ENCODE data around the gene ZNF679. TPM values are rescaled to one million over a fixed set of nuclear protein-coding genes. Genes with fewer than 3 reads are reported as not detected.
A peak's percentile ranks its signal among the peaks of the same experiment; 100 is the strongest.
"Not testable (repeated sequence)": the region's sequence is repeated elsewhere in the genome, so short reads cannot be mapped to it uniquely, and the experiment has no call there.

ZNF679 gene
- total RNA-seq, 2 experiments from 2014 or later = not detected

- H3K36me3 Mint-ChIP-seq (ENCODE audit: low read depth) = peaks cover 21% of the 10 kb centered on the region
- TF ChIP-seq, protein P1, sequence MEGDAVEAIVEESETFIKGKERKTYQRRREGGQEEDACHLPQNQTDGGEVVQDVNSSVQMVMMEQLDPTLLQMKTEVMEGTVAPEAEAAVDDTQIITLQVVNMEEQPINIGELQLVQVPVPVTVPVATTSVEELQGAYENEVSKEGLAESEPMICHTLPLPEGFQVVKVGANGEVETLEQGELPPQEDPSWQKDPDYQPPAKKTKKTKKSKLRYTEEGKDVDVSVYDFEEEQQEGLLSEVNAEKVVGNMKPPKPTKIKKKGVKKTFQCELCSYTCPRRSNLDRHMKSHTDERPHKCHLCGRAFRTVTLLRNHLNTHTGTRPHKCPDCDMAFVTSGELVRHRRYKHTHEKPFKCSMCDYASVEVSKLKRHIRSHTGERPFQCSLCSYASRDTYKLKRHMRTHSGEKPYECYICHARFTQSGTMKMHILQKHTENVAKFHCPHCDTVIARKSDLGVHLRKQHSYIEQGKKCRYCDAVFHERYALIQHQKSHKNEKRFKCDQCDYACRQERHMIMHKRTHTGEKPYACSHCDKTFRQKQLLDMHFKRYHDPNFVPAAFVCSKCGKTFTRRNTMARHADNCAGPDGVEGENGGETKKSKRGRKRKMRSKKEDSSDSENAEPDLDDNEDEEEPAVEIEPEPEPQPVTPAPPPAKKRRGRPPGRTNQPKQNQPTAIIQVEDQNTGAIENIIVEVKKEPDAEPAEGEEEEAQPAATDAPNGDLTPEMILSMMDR (IDR thresholded peaks at IDR 0.05) = no peak
- H3K9me3 Mint-ChIP-seq = peaks cover 3% of the 10 kb centered on the region
- H3K27ac Mint-ChIP-seq = no peak overlapping the region
- DNase-seq = no peak
- CTCF ChIA-PET = no interaction called here
- peaks cover 28% of the 10 kb centered on the region for H3K4me1 Mint-ChIP-seq (ENCODE audit: low read depth)
- no peak for ATAC-seq
- no peaks in the 10 kb centered on the region for H3K27me3 Mint-ChIP-seq
- intact Hi-C loops (cut with micrococcal nuclease) = no loop called here
- H3K4me3 Mint-ChIP-seq = no peak overlapping the region
- POLR2A ChIA-PET = no interaction called here
Observed at GRCh38 chr7:64310426-64310825, 82.2 kb downstream of the ZNF679 start.

- ATAC-seq (no peak), DNase-seq (peak; percentile 27)
- Mint-ChIP-seq H3K4me3 (peak overlapping the region; percentile 97), H3K4me1 (ENCODE audit: low read depth) (peaks cover 33% of the 10 kb centered on the region), H3K27me3 (no peaks in the 10 kb centered on the region), H3K9me3 (peaks cover 2% of the 10 kb centered on the region), H3K27ac (peak overlapping the region; percentile 99), H3K36me3 (ENCODE audit: low read depth) (peaks cover 33% of the 10 kb centered on the region)
- CTCF ChIA-PET = no interaction called here
- TF ChIP-seq, protein P1 (IDR thresholded peaks at IDR 0.05) = no peak
- POLR2A ChIA-PET = no interaction called here
- intact Hi-C loops (cut with micrococcal nuclease) = no loop called here
Observed at GRCh38 chr7:64312826-64313225, 84.6 kb downstream of the ZNF679 start.

DNA sequence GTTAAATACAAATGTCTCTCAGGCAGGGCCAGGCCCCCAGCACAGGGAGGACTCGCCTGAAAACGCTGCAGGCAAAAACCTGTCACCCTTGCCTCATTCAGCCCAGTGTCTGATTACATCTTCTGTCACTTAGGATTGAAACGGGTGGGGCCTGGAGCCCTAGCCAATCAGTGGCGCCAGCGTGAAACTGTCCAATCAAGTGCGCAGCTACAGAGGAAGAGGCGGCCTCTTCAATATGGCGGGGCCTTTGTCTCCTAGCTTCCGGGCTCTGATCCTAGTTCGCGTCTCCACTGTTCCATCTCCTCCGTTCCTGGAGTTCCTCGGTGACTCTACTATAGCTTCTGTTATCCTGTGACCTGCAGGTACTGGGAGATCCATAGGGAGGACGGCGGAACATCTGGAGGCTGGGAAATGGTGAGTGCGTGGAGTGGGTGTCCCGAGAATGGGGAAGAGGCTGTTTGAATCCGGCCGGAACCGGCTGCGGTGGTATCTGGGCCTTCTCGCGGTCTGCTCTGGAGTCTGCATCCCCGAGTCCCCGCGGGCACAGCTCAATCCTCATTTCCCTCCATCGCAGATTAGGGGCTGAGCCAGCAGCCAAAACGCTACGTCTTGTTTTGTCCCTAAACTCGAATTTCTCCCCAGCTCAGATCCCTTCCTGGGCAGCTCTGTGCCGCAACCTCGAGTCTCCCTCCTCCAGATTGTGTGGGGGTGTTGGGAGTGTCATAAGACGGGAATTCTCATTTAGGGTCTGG is 85.6 kb downstream of the ZNF679 start, which contains the start of gene ZNF736:
ZNF736 (plus strand) TSS at position 222 of the 752 bp plus-strand sequence; CDS start at position 412, 190 bp downstream.
- H3K27me3 Mint-ChIP-seq = no peaks in the 10 kb centered on the region
- peak within 1 kb of the TSS; percentile 97 for H3K4me3 Mint-ChIP-seq
- ATAC-seq = peak; percentile 100
- peak; percentile 95 for DNase-seq
- CTCF ChIA-PET = interaction anchor here (1.0 kb wide), 1 partner anchor 11 kb away, joined by 4 read pairs; no protein-coding TSS in a partner anchor
- TF ChIP-seq, protein P1 (IDR thresholded peaks at IDR 0.05) = no peak
- H3K9me3 Mint-ChIP-seq = peaks cover 2% of the 10 kb centered on the region
- peaks cover 31% of the 10 kb centered on the region for H3K4me1 Mint-ChIP-seq (ENCODE audit: low read depth)
- peak within 1 kb of the TSS; percentile 99 for H3K27ac Mint-ChIP-seq
- intact Hi-C loops (cut with micrococcal nuclease) = no loop called here
- POLR2A ChIA-PET = interaction anchor here (0.8 to 1.5 kb wide), 5 partner anchors 36 to 480 kb away, joined by 3 to 7 read pairs (median 4); partner anchors contain the start of genes ZNF107, ZNF138 and ZNF680
- peaks cover 30% of the 10 kb centered on the region for H3K36me3 Mint-ChIP-seq (ENCODE audit: low read depth)

DNA sequence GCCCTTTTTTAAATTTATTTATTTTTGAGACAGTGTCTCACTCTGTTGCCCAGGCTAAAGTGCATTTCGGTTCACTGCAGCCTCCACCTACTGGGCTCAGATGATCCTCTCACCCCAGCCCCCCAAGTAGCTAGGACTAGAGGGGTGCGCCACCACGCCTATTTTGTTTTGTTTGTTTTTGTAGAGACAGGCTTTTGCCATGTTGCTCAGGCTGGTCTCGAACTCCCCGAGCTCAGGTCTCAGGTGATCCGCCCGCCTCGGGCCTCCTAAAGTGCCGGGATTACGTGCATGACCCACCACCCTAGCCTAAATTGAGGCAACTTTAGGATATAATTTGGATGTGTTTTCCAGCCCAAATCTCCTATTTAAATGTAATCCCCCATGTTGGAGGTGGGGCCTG is 86.3 kb downstream of the ZNF679 start:
- Mint-ChIP-seq H3K9me3 (peaks cover 2% of the 10 kb centered on the region), H3K4me1 (ENCODE audit: low read depth) (peaks cover 31% of the 10 kb centered on the region), H3K36me3 (ENCODE audit: low read depth) (peaks cover 28% of the 10 kb centered on the region), H3K4me3 (peak overlapping the region; percentile 97), H3K27me3 (no peaks in the 10 kb centered on the region), H3K27ac (peak overlapping the region; percentile 99)
- CTCF ChIA-PET = no interaction called here
- intact Hi-C loops (cut with micrococcal nuclease) = no loop called here
- peak; percentile 15 for DNase-seq
- TF ChIP-seq, protein P1 (IDR thresholded peaks at IDR 0.05) = no peak
- POLR2A ChIA-PET = interaction anchor here (0.5 to 1.5 kb wide), 5 partner anchors 7 to 480 kb away, joined by 3 to 7 read pairs (median 4); partner anchors contain the start of genes ZNF138 and ZNF680
- no peak for ATAC-seq

DNA sequence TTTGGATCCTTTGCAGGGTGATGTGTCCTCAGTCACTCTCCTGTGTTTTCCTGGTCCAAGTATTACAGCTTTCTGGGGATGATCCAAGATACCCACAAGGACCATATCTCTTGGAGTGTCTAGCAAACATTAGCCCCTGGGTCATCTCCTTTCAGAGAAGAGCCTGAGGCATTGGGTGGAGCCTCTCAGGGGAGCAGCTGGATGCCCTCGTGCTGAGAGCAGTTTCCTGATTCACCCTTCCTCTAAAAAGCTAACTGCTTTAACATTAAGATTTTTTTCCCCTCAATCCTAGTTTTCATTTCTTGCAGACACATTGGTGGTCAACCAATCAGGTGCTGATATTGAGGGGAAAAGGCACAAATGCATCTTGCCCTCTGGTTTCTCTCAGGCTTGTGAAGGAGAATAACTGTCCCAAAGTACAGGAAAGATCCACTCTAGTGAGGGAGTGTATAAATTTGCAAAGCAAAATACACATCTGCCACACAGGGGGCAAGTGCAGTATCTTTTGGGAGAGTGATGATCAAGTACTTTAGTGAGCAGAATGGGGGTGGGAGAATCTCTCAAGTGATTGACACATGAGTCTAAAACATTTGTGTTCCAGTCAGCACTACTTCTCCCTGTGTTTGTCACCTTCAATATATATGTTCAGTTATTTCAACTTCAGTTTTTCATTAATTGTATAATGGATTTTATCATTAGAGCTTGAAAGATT is 87.9 kb downstream of the ZNF679 start:
- POLR2A ChIA-PET = interaction anchor here (1.5 to 2.4 kb wide), 2 partner anchors 9 to 256 kb away, joined by 4 to 7 read pairs; no protein-coding TSS in a partner anchor
- CTCF ChIA-PET = not testable (repeated sequence)

More for the DNA sequence above, 87.9 kb downstream of the ZNF679 start:
- DNase-seq; ATAC-seq; H3K9me3 Mint-ChIP-seq; H3K27me3 Mint-ChIP-seq; H3K27ac Mint-ChIP-seq; intact Hi-C loops (cut with micrococcal nuclease): not testable (repeated sequence)
- Mint-ChIP-seq H3K4me3 (peak overlapping the region; percentile 97), H3K36me3 (ENCODE audit: low read depth) (peaks cover 37% of the 10 kb centered on the region), H3K4me1 (ENCODE audit: low read depth) (peaks cover 36% of the 10 kb centered on the region)

Other genes starting within 250 kb of the ZNF679 start
- gene ZNF722, start 229.6 kb upstream of the ZNF679 start, total RNA-seq = not detected
- not detected for gene ZNF727, start 183.0 kb upstream of the ZNF679 start, total RNA-seq
- gene ZNF735, start 21.3 kb upstream of the ZNF679 start, total RNA-seq = not detected
- 10 to 100 TPM; 26.3 to 27.2 TPM for gene ZNF736, start 85.5 kb downstream of the ZNF679 start, total RNA-seq

Measured in activated CD8-positive, alpha-beta T cell treated with anti-CD3 and anti-CD28 coated beads for 36 hours (primary cell).